ENCODE results near the gene ASIC1. TPM values are rescaled to one million over a fixed set of nuclear protein-coding genes. Genes with fewer than 3 reads are reported as not detected.

ASIC1 gene
- total and polyA plus RNA-seq, 7 donors = 1.3 to 6.9 (median 4.2) TPM; not detected in 1

GRCh38 chr12:50103767-50104321 is 46.4 kb downstream of the ASIC1 start, which contains the start of gene GPD1:
TSS of gene GPD1 (plus strand) at chr12:50104008. CDS start at chr12:50104051, 43 bp downstream.
- intact Hi-C loops (cut with DNase I) = no loop called here
- H3K27ac ChIP-seq = peak within 1 kb of the TSS in 2 of 4 donors; percentile 21 to 34

GRCh38 chr12:50104417-50105366 is 47.3 kb downstream of the ASIC1 start:
- peak; percentile 87 for DNase-seq
- H3K4me1 ChIP-seq = peaks cover 0 to 18% (median 13%) of the 10 kb centered on the region in 4 donors
- intact Hi-C loops (cut with DNase I) = no loop called here
- H3K27ac ChIP-seq = no peak overlapping the region
- peaks cover 0 to 9% (median 3%) of the 10 kb centered on the region in 4 donors for H3K36me3 ChIP-seq
- TF ChIP-seq POLR2A (IDR thresholded peaks at IDR 0.05) (no peak), CTCF (IDR thresholded peaks at IDR 0.05) (no peak), POLR2AphosphoS5 (IDR thresholded peaks at IDR 0.05) (no peak), EP300 (IDR thresholded peaks at IDR 0.05) (no peak)
- H3K9me3 ChIP-seq = no peaks in the 10 kb centered on the region
- no peaks in the 10 kb centered on the region for H3K27me3 ChIP-seq
- WGBS, 2 donors = 61 to 80% methylated on average over 14 of the region's 14 CpGs
- H3K4me3 ChIP-seq = no peak overlapping the region

More at GRCh38 chr12:50103767-50104321, 46.4 kb downstream of the ASIC1 start, which contains the start of gene GPD1:
- TF ChIP-seq EP300 (IDR thresholded peaks at IDR 0.05) (no peak), POLR2A (IDR thresholded peaks at IDR 0.05) (no peak), POLR2AphosphoS5 (IDR thresholded peaks at IDR 0.05) (no peak), CTCF (IDR thresholded peaks at IDR 0.05) (no peak)
- H3K4me3 ChIP-seq = no peak within 1 kb of the TSS
- no peaks in the 10 kb centered on the region for H3K27me3 ChIP-seq
- 12 to 45% methylated on average over 13 of the region's 13 CpGs for WGBS, 2 donors
- DNase-seq = peak; percentile 82
- peaks cover 6 to 17% (median 11%) of the 10 kb centered on the region in 4 donors for H3K36me3 ChIP-seq
- peaks cover 0 to 17% (median 12%) of the 10 kb centered on the region in 4 donors for H3K4me1 ChIP-seq
- no peaks in the 10 kb centered on the region for H3K9me3 ChIP-seq

GRCh38 chr12:50105913-50106450 is 48.6 kb downstream of the ASIC1 start:
- intact Hi-C loops (cut with DNase I) = no loop called here

GRCh38 chr12:50106907-50107306 is 49.5 kb downstream of the ASIC1 start:
- H3K4me3 ChIP-seq = no peak overlapping the region
- peak; percentile 37 for DNase-seq
- peaks cover 0 to 36% (median 24%) of the 10 kb centered on the region in 4 donors for H3K4me1 ChIP-seq
- intact Hi-C loops (cut with DNase I) = no loop called here
- WGBS, 2 donors = 82 to 90% methylated on average over 3 of the region's 3 CpGs
- no peaks in the 10 kb centered on the region for H3K36me3 ChIP-seq
- no peak for TF ChIP-seq CTCF (IDR thresholded peaks at IDR 0.05)
- no peak for TF ChIP-seq POLR2A (IDR thresholded peaks at IDR 0.05)
- no peak for TF ChIP-seq POLR2AphosphoS5 (IDR thresholded peaks at IDR 0.05)
- TF ChIP-seq EP300 (IDR thresholded peaks at IDR 0.05) = no peak
- no peaks in the 10 kb centered on the region for H3K27me3 ChIP-seq
- H3K9me3 ChIP-seq = no peaks in the 10 kb centered on the region
- H3K27ac ChIP-seq = no peak overlapping the region

More at GRCh38 chr12:50105913-50106450, 48.6 kb downstream of the ASIC1 start:
- 96% methylated on average over 12 of the region's 12 CpGs for WGBS, 2 donors
- Histone ChIP-seq H3K36me3 (no peaks in the 10 kb centered on the region), H3K27me3 (no peaks in the 10 kb centered on the region), H3K9me3 (no peaks in the 10 kb centered on the region), H3K4me3 (no peak overlapping the region), H3K27ac (no peak overlapping the region), H3K4me1 (peaks cover 0 to 31% (median 19%) of the 10 kb centered on the region in 4 donors)
- TF ChIP-seq POLR2AphosphoS5 (IDR thresholded peaks at IDR 0.05) (no peak), EP300 (IDR thresholded peaks at IDR 0.05) (no peak), POLR2A (IDR thresholded peaks at IDR 0.05) (no peak), CTCF (IDR thresholded peaks at IDR 0.05) (no peak)
- DNase-seq = peak; percentile 27
